ENCODE measurements around the gene OXLD1. TPM values are rescaled to one million over a fixed set of nuclear protein-coding genes. Genes with fewer than 3 reads are reported as not detected.
A peak's percentile ranks its signal among the peaks of the same experiment; 100 is the strongest.
"Not testable (repeated sequence)": the region's sequence is repeated elsewhere in the genome, so short reads cannot be mapped to it uniquely, and the experiment has no call there.

The OXLD1 gene
- total and polyA plus RNA-seq, 8 donors, result 9.4 to 57.2 (median 16.4) TPM

- intact Hi-C loops (cut with DNase I), result no loop called here
- DNase-seq (peak in 1 of 6 donors; percentile 9), ATAC-seq (no peak), FAIRE-seq (no peak)
- TF ChIP-seq, protein P1, sequence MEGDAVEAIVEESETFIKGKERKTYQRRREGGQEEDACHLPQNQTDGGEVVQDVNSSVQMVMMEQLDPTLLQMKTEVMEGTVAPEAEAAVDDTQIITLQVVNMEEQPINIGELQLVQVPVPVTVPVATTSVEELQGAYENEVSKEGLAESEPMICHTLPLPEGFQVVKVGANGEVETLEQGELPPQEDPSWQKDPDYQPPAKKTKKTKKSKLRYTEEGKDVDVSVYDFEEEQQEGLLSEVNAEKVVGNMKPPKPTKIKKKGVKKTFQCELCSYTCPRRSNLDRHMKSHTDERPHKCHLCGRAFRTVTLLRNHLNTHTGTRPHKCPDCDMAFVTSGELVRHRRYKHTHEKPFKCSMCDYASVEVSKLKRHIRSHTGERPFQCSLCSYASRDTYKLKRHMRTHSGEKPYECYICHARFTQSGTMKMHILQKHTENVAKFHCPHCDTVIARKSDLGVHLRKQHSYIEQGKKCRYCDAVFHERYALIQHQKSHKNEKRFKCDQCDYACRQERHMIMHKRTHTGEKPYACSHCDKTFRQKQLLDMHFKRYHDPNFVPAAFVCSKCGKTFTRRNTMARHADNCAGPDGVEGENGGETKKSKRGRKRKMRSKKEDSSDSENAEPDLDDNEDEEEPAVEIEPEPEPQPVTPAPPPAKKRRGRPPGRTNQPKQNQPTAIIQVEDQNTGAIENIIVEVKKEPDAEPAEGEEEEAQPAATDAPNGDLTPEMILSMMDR (IDR thresholded peaks at IDR 0.05), result no peak
- 71 to 86% methylated on average over 7 of the region's 7 CpGs for WGBS, 2 donors
- H3K36me3 ChIP-seq, result peaks cover 0 to 21% (median 5%) of the 10 kb centered on the region in 3 donors
- no peaks in the 10 kb centered on the region for H3K27me3 ChIP-seq
- H3K27ac ChIP-seq, result no peak overlapping the region
- no peaks in the 10 kb centered on the region for H3K9me3 ChIP-seq
- peaks cover 0 to 18% (median 7%) of the 10 kb centered on the region in 3 donors for H3K4me1 ChIP-seq
- H3K4me3 ChIP-seq, result no peak overlapping the region
These were observed 34.9 kb downstream of the OXLD1 start for GRCh38 chr17:81631482-81631881.

DNA sequence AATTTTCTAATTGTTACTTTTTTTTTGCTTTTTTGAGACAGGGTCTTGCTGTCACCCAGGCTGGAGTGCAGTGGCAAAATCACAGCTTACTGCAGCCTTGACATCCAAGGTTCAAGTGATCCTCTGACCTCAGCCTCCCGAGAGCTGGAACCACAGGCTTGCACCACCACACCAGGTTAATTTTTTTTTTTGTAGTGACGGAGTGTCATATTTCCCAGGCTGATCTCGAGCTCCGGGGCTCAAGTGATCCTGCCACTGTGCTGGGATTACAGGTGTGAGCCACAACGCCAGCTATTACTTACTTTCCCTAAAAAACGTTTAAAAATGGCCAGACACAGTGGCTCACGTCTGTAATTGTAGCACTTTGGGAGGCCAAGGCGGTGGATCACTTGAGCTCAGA is 36.1 kb downstream of the OXLD1 start:
- TF ChIP-seq, protein P1 (IDR thresholded peaks at IDR 0.05), result no peak
- peak in 1 of 6 donors; percentile 6 for DNase-seq
- H3K27ac ChIP-seq, result no peak overlapping the region
- no peaks in the 10 kb centered on the region for H3K9me3 ChIP-seq
- 73 to 77% methylated on average over 8 of the region's 8 CpGs for WGBS, 2 donors
- ATAC-seq, result no peak
- no peaks in the 10 kb centered on the region for H3K27me3 ChIP-seq
- H3K4me1 ChIP-seq, result peaks cover 0 to 10% (median 0%) of the 10 kb centered on the region in 3 donors
- FAIRE-seq, result no peak
- peaks cover 0 to 25% (median 5%) of the 10 kb centered on the region in 3 donors for H3K36me3 ChIP-seq
- no peak overlapping the region for H3K4me3 ChIP-seq
- intact Hi-C loops (cut with DNase I), result no loop called here

DNA sequence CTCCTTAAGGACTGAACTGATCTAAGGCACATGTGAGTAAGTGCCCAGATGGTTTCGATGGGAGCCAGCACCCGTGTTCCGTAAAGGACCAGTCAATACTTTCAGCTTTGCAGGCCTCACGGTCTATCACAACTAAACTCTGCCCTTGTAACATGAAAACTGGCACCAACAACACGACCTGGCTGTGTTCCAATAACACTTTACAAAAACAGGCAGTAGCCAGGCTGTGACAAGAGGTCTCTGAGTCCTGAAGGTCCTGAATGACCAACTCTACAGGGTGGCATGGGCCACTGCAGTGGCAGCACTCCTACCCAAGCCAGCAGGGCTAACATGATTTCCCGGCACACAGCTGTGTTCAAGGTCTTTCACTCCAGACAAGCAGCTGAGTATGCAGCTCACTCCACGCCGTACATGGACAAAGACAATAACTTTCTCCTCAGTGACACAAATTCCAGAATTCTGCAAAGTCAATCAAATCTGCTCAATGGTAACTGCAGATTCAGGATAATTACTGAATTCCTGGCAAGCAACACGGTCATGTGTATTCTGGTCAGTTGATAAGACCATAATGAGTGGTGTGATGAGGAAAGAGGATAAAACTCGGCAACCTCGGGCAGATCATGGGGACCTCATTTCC is 44.8 kb downstream of the OXLD1 start:
- 16 to 19% methylated on average over 11 of the region's 11 CpGs for WGBS, 2 donors
- peak; percentile 88 to 97 (median 96) for ATAC-seq
- no peaks in the 10 kb centered on the region for H3K27me3 ChIP-seq
- FAIRE-seq, result no peak
- TF ChIP-seq, protein P1 (IDR thresholded peaks at IDR 0.05), result no peak
- H3K4me1 ChIP-seq, result peaks cover 13 to 21% (median 17%) of the 10 kb centered on the region in 3 donors
- peak overlapping the region in 3 of 4 donors; percentile 37 to 63 (median 45) for H3K27ac ChIP-seq
- no peak overlapping the region for H3K4me3 ChIP-seq
- peaks cover 0 to 42% (median 5%) of the 10 kb centered on the region in 3 donors for H3K36me3 ChIP-seq
- DNase-seq, result peak; percentile 63 to 78 (median 70)
- H3K9me3 ChIP-seq, result no peaks in the 10 kb centered on the region
- intact Hi-C loops (cut with DNase I), result no loop called here

DNA sequence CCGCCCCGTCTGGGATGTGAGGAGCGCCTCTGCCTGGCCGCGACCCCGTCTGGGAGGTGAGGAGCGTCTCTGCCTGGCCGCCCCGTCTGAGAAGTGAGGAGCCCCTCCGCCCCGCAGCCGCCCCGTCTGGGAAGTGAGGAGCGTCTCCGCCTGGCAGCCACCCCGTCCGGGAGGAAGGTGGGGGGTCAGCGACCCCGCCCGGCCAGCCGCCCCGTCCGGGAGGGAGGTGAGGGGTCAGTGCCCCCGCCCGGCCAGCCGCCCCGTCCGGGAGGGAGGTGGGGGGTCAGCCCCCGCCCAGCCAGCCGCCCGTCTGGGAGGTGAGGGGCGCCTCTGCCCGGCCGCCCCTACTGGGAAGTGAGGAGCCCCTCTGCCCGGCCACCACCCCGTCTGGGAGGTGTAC is 48.1 kb downstream of the OXLD1 start:
- peaks cover 13 to 21% (median 17%) of the 10 kb centered on the region in 3 donors for H3K4me1 ChIP-seq
- FAIRE-seq; H3K9me3 ChIP-seq; intact Hi-C loops (cut with DNase I); H3K27me3 ChIP-seq; ATAC-seq; H3K27ac ChIP-seq; H3K4me3 ChIP-seq: not testable (repeated sequence)
- 98 to 99% methylated on average over 18 to 28 of the region's 36 CpGs for WGBS, 2 donors
- DNase-seq, result peak in 1 of 6 donors; percentile 20
- H3K36me3 ChIP-seq, result peaks cover 0 to 21% (median 0%) of the 10 kb centered on the region in 3 donors

DNA sequence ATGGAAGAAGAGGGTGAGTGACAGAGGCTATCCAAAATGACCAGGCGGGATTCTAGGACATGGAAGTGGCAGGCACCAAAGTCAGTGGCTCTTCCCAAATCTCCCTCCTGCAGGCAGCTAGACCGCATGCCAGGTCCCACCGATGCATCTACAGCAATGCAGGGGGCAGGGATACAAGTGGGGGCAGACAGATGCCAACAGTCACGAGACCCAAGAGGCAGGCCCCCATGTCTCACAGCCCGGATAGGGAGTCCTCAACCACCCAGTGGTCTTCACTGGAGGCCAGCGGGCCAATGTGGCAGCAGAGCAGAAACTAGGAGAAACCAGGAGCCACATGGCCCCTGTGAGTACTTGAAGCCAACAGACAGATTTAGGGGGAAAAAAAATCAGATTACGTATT is 49.5 kb downstream of the OXLD1 start:
- Histone ChIP-seq H3K4me3 (no peak overlapping the region), H3K36me3 (peaks cover 0 to 18% (median 0%) of the 10 kb centered on the region in 3 donors), H3K27me3 (no peaks in the 10 kb centered on the region), H3K9me3 (no peaks in the 10 kb centered on the region), H3K4me1 (peaks cover 10 to 13% (median 13%) of the 10 kb centered on the region in 3 donors), H3K27ac (no peak overlapping the region)
- ATAC-seq (no peak), DNase-seq (peak in 1 of 6 donors; percentile 36), FAIRE-seq (no peak)
- intact Hi-C loops (cut with DNase I), result no loop called here
- TF ChIP-seq, protein P1 (IDR thresholded peaks at IDR 0.05), result no peak
- 42 to 77% methylated on average over 7 of the region's 7 CpGs for WGBS, 2 donors

Measured in pancreas (tissue), 10 donors.